Stomach (tissue), 9 donors: ENCODE measurements around the gene PIEZO2. TPM values are rescaled to one million over a fixed set of nuclear protein-coding genes. Genes with fewer than 3 reads are reported as not detected.

Experiments used
- DNase-seq, 2 donors: peaks; one replicate each; pipeline versions ENCODE4 v3.0.0 to v3.0.0-alpha.2; 2013 to 2019
- H3K27ac ChIP-seq, 5 donors: fragments of 200-600 bp in 4 of 5; sonication (generic) in 4 of 5; one replicate each; pipeline ENCODE4 v1.5.1; 2013 to 2019; ENCODE audit warnings: mild to moderate bottlenecking in 1 of 5, moderate library complexity in 1 of 5
- H3K27me3 ChIP-seq, 3 donors: fragments of 200-600 bp; sonication (generic); one replicate each; pipeline ENCODE4 v1.5.1; 2017 to 2019; ENCODE audit warnings: mixed run types in 1 of 3
- H3K36me3 ChIP-seq, 4 donors: fragments of 200-600 bp; sonication (generic); 1 replicate in 3 of 4; 2 replicates in 1 of 4; pipeline ENCODE4 v1.5.1; 2016 to 2019
- H3K4me1 ChIP-seq, 4 donors: fragments of 200-600 bp; sonication (generic); one replicate each; pipeline ENCODE4 v1.5.1; 2016 to 2019
- H3K4me3 ChIP-seq, 4 donors: fragments of 200-600 bp; sonication (generic) in 3 of 4; one replicate each; pipeline ENCODE4 v1.5.1; 2016 to 2019; ENCODE audit warnings: mild to moderate bottlenecking in 1 of 4
- H3K9me3 ChIP-seq, 4 donors: fragments of 200-600 bp; sonication (generic); one replicate each; pipeline ENCODE4 v1.5.1; 2016 to 2019
- CTCF ChIP-seq, 7 experiments: fragments of 450-650 bp in 4 of 7; fragments of 200-600 bp in 3 of 7; sonication (generic) in 3 of 7; IDR thresholded peaks; one replicate each; pipeline ENCODE4 v1.5.1; 2016 to 2019; ENCODE audit warnings: antibody characterized with exemption in 7 of 7, control low read depth in 2 of 7, mild to moderate bottlenecking in 1 of 7
- EP300 ChIP-seq: sonication (generic); formaldehyde crosslinking; IDR thresholded peaks from one replicate; pipeline ENCODE4 v1.6.1; 2017; ENCODE audit warnings: antibody characterized with exemption
- POLR2A ChIP-seq, 4 donors: fragments of 450-650 bp; IDR thresholded peaks; one replicate each; pipeline ENCODE4 v1.6.1; 2016; ENCODE audit warnings: antibody characterized with exemption in 4 of 4, control low read depth in 2 of 4, mild to moderate bottlenecking in 1 of 4, moderate library complexity in 1 of 4
- POLR2AphosphoS5 ChIP-seq, 3 donors: sonication (generic); formaldehyde crosslinking; IDR thresholded peaks; one replicate each; pipeline ENCODE4 v1.6.1; 2016; ENCODE audit warnings: antibody characterized with exemption in 3 of 3
- WGBS, 5 donors: extraction: QIAGEN DNeasy Blood & Tissue Kit in 3 of 5; methylation state at CpG; one replicate each; pipeline versions ENCODE4 v1.1.5 to v1.1.7; 2013 to 2018; 5-methylcytosine and 5-hydroxymethylcytosine counted together
- intact Hi-C: fragments of 100-400 bp; cut with DNase I; formaldehyde crosslinking; loops from one replicate; pipeline ENCODE4 v1.15.1; 2023; ENCODE audit warnings: low total_unique reads
- polyA plus RNA-seq, 3 donors: library from polyadenylated mRNA; stranded (reverse); fragments of 200-250 nt; gene quantifications; one replicate each; pipeline ENCODE4 v1.2.3, GENCODE V29; 2013
- total RNA-seq, 5 donors: library from RNA; depleted of rRNA; stranded (reverse); fragments of >200 nt; gene quantifications; one replicate each; pipeline versions ENCODE4 v1.1.0 to v1.2.3, GENCODE V29; 2014 to 2016
- donor health status: healthy with polysubstance abuse.
- donor health status: Bipolar disorder and iron deficiency.
- donor health status: healthy.

Gene PIEZO2
- total and polyA plus RNA-seq, 8 donors = 0.30 to 45.3 (median 2.5) TPM

- Histone ChIP-seq H3K4me1 (no peaks in the 10 kb centered on the region), H3K9me3 (no peaks in the 10 kb centered on the region), H3K36me3 (no peaks in the 10 kb centered on the region), H3K27ac (no peak overlapping the region), H3K4me3 (no peak overlapping the region), H3K27me3 (no peaks in the 10 kb centered on the region)
- TF ChIP-seq POLR2A (IDR thresholded peaks at IDR 0.05) (no peak), CTCF (IDR thresholded peaks at IDR 0.05) (no peak), POLR2AphosphoS5 (IDR thresholded peaks at IDR 0.05) (no peak), EP300 (no peak)
- no peak for DNase-seq
- intact Hi-C loops = no loop called here
- WGBS, 5 donors = 42 to 55% (median 48%) methylated on average over 3 of the region's 3 CpGs
Observed at GRCh38 chr18:11052800-11053199, 96.6 kb downstream of the PIEZO2 start.

GRCh38 chr18:11051462-11051861 is 97.9 kb downstream of the PIEZO2 start:
- Histone ChIP-seq H3K4me1 (no peaks in the 10 kb centered on the region), H3K27ac (no peak overlapping the region), H3K27me3 (no peaks in the 10 kb centered on the region), H3K9me3 (no peaks in the 10 kb centered on the region), H3K4me3 (no peak overlapping the region), H3K36me3 (no peaks in the 10 kb centered on the region)
- intact Hi-C loops = no loop called here
- TF ChIP-seq POLR2AphosphoS5 (IDR thresholded peaks at IDR 0.05) = no peak
- TF ChIP-seq EP300 = no peak
- no peak for TF ChIP-seq POLR2A (IDR thresholded peaks at IDR 0.05)
- TF ChIP-seq CTCF (IDR thresholded peaks at IDR 0.05) = no peak
- DNase-seq = no peak
- WGBS, 5 donors = 41 to 61% (median 56%) methylated on average over 3 of the region's 3 CpGs

- Histone ChIP-seq H3K4me1 (no peaks in the 10 kb centered on the region), H3K27me3 (no peaks in the 10 kb centered on the region), H3K27ac (no peak overlapping the region), H3K36me3 (no peaks in the 10 kb centered on the region), H3K4me3 (no peak overlapping the region), H3K9me3 (no peaks in the 10 kb centered on the region)
- intact Hi-C loops = no loop called here
- WGBS, 5 donors = 85 to 94% (median 88%) methylated on average over 2 of the region's 2 CpGs
- DNase-seq = no peak
- TF ChIP-seq EP300 (no peak), POLR2AphosphoS5 (IDR thresholded peaks at IDR 0.05) (no peak), CTCF (IDR thresholded peaks at IDR 0.05) (no peak), POLR2A (IDR thresholded peaks at IDR 0.05) (no peak)
Observed at GRCh38 chr18:11050966-11051365, 98.4 kb downstream of the PIEZO2 start.

- H3K27me3 ChIP-seq = no peaks in the 10 kb centered on the region
- H3K9me3 ChIP-seq = no peaks in the 10 kb centered on the region
- H3K36me3 ChIP-seq = no peaks in the 10 kb centered on the region
- DNase-seq = no peak
- H3K4me3 ChIP-seq = no peak overlapping the region
- TF ChIP-seq POLR2A (IDR thresholded peaks at IDR 0.05) (no peak), POLR2AphosphoS5 (IDR thresholded peaks at IDR 0.05) (no peak), EP300 (no peak), CTCF (IDR thresholded peaks at IDR 0.05) (no peak)
- 71 to 85% (median 78%) methylated on average over 5 of the region's 5 CpGs for WGBS, 5 donors
- no peaks in the 10 kb centered on the region for H3K4me1 ChIP-seq
- intact Hi-C loops = no loop called here
- H3K27ac ChIP-seq = no peak overlapping the region
Observed at GRCh38 chr18:11047817-11048216, 101.6 kb downstream of the PIEZO2 start.
